MCF 10A (cell line): ENCODE measurements around the gene POLR2E. TPM values are rescaled to one million over a fixed set of nuclear protein-coding genes. Genes with fewer than 3 reads are reported as not detected.

Experiments used
- BruUV-seq: library from RNA; stranded (reverse); fragments of 400-500 nt; replicated peaks from 2 replicates; lab custom pipeline; 2021; lab: Mats Ljungman, UMichigan
- CTCF ChIA-PET: fragments of 300-600 bp; sonication (Branson Sonifier 250); formaldehyde crosslinking; extraction: SDS; loops from one replicate; lab custom pipeline; 2021; ENCODE audit warnings: antibody characterized with exemption, inconsistent platforms; lab: Yijun Ruan, JAX
- POLR2A ChIA-PET: fragments of 300-600, 350-650 bp; sonication (Branson Sonifier 250); formaldehyde crosslinking; extraction: SDS; loops from one replicate; lab custom pipeline; 2020; ENCODE audit warnings: antibody characterized with exemption, inconsistent platforms; lab: Yijun Ruan, JAX
- DNase-seq: peaks from one replicate; pipeline ENCODE4 v3.0.0-alpha.2; 2018; ENCODE audit not compliant: unreplicated experiment
- H3K27ac Mint-ChIP-seq: one replicate; pipeline ENCODE4 v1.8.0; 2022; ENCODE audit warnings: mild to moderate bottlenecking, low read depth, mixed read lengths; ENCODE audit not compliant: unreplicated experiment
- H3K27me3 Mint-ChIP-seq: one replicate; pipeline ENCODE4 v1.8.0; 2022; ENCODE audit warnings: mixed read lengths; ENCODE audit not compliant: insufficient read depth, unreplicated experiment
- H3K36me3 Mint-ChIP-seq: one replicate; pipeline ENCODE4 v1.8.0; 2022; ENCODE audit warnings: mild to moderate bottlenecking, moderate library complexity, mixed read lengths; ENCODE audit not compliant: insufficient read depth, unreplicated experiment
- H3K4me1 Mint-ChIP-seq: one replicate; pipeline ENCODE4 v1.8.0; 2022; ENCODE audit warnings: mixed read lengths; ENCODE audit not compliant: insufficient read depth, unreplicated experiment
- H3K4me3 Mint-ChIP-seq: one replicate; pipeline ENCODE4 v1.8.0; 2022; ENCODE audit warnings: mild to moderate bottlenecking, moderate library complexity, mixed read lengths; ENCODE audit not compliant: unreplicated experiment
- H3K9me3 Mint-ChIP-seq: one replicate; pipeline ENCODE4 v1.8.0; 2022; ENCODE audit warnings: mixed read lengths; ENCODE audit not compliant: unreplicated experiment
- intact Hi-C: fragments of 100-400 bp; cut with micrococcal nuclease; formaldehyde crosslinking; loops from 2 replicates; pipeline ENCODE4 v1.14.1; 2022
- total RNA-seq: library from RNA; stranded (reverse); gene quantifications from 2 replicates; pipeline ENCODE4 v1.2.3, GENCODE V29; 2022
- TF ChIP-seq, protein P1 (sequence below): fragments of 200-600 bp; IDR thresholded peaks from one replicate; pipeline ENCODE4 v1.8.0; 2022; ENCODE audit warnings: antibody characterized with exemption, mild to moderate bottlenecking; ENCODE audit not compliant: unreplicated experiment

The POLR2E gene
- total RNA-seq, 1 experiment from 2014 or later, result 184 TPM

- peak; percentile 91 for DNase-seq
- Mint-ChIP-seq H3K4me1 (peaks cover 6% of the 10 kb centered on the region), H3K27ac (no peak overlapping the region), H3K36me3 (peaks cover 42% of the 10 kb centered on the region), H3K9me3 (no peaks in the 10 kb centered on the region), H3K27me3 (no peaks in the 10 kb centered on the region), H3K4me3 (peak overlapping the region; percentile 58)
- TF ChIP-seq, protein P1, sequence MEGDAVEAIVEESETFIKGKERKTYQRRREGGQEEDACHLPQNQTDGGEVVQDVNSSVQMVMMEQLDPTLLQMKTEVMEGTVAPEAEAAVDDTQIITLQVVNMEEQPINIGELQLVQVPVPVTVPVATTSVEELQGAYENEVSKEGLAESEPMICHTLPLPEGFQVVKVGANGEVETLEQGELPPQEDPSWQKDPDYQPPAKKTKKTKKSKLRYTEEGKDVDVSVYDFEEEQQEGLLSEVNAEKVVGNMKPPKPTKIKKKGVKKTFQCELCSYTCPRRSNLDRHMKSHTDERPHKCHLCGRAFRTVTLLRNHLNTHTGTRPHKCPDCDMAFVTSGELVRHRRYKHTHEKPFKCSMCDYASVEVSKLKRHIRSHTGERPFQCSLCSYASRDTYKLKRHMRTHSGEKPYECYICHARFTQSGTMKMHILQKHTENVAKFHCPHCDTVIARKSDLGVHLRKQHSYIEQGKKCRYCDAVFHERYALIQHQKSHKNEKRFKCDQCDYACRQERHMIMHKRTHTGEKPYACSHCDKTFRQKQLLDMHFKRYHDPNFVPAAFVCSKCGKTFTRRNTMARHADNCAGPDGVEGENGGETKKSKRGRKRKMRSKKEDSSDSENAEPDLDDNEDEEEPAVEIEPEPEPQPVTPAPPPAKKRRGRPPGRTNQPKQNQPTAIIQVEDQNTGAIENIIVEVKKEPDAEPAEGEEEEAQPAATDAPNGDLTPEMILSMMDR, result no peak
- no TSS peak for BruUV-seq
- POLR2A ChIA-PET, result interaction anchor here (0.5 to 1.7 kb wide), 4 partner anchors 22 to 193 kb away, joined by 3 to 6 read pairs (median 4); partner anchors contain the start of genes CNN2 and FAM174C
- CTCF ChIA-PET, result interaction anchor here (0.6 to 2.0 kb wide), 2 partner anchors 31 to 141 kb away, joined by 3 to 6 read pairs; no protein-coding TSS in a partner anchor
- intact Hi-C loops, result no loop called here
These were observed 12.8 kb downstream of the POLR2E start for GRCh38 chr19:1082165-1082927.

- CTCF ChIA-PET, result interaction anchor here (0.5 to 2.0 kb wide), 3 partner anchors 17 to 142 kb away, joined by 3 to 6 read pairs (median 5); no protein-coding TSS in a partner anchor
- TF ChIP-seq, protein P1, result no peak
- Mint-ChIP-seq H3K27me3 (no peaks in the 10 kb centered on the region), H3K36me3 (peaks cover 42% of the 10 kb centered on the region), H3K4me3 (peak overlapping the region; percentile 58), H3K4me1 (peaks cover 6% of the 10 kb centered on the region), H3K27ac (no peak overlapping the region), H3K9me3 (no peaks in the 10 kb centered on the region)
- BruUV-seq, result no TSS peak
- POLR2A ChIA-PET, result interaction anchor here (0.6 to 1.7 kb wide), 3 partner anchors 13 to 136 kb away, joined by 3 to 4 read pairs (median 4); no protein-coding TSS in a partner anchor
- DNase-seq, result no peak
- intact Hi-C loops, result no loop called here
These were observed 13.6 kb downstream of the POLR2E start for GRCh38 chr19:1081301-1082164.

DNA sequence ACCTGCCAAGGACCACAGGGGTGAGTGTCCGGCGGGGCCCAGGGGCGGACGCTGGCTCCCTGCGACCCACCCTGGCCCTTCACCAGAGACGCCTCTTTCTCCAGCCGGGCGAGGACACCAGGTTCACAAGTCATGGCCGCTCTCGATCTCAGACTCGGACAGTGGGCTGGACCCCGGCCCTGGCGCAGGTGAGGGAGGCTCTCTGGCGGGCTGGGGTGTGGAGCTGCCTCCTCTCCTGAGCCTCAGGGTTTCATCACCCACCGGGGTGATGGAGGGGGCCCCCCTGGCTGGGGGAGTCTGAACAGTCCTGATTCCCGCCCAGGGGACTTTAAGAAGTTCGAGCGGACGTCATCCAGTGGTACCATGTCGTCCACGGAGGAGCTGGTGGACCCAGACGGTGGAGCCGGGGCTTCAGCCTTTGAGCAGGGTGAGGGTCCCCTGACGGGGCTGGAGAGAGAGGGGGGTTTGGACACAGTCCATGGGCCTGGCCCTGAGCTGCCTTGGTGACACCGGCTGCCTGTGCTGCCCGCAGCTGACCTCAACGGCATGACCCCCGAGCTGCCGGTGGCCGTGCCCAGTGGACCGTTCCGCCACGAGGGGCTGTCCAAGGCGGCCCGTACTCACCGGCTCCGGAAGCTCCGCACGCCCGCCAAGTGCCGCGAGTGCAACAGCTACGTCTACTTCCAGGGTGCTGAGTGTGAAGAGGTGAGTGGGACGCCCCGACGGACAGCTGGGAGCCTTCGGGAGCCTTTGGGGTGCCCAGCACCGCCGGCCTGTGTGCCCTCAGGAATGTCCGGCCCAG is 14.6 kb downstream of the POLR2E start:
- TF ChIP-seq, protein P1, result no peak
- CTCF ChIA-PET, result interaction anchor here (0.6 to 2.0 kb wide), 3 partner anchors 16 to 164 kb away, joined by 3 to 6 read pairs (median 5); no protein-coding TSS in a partner anchor

More for the DNA sequence above, 14.6 kb downstream of the POLR2E start:
- Mint-ChIP-seq H3K27ac (no peak overlapping the region), H3K9me3 (no peaks in the 10 kb centered on the region), H3K27me3 (no peaks in the 10 kb centered on the region), H3K4me3 (no peak overlapping the region), H3K36me3 (peaks cover 33% of the 10 kb centered on the region), H3K4me1 (peaks cover 12% of the 10 kb centered on the region)
- no TSS peak for BruUV-seq
- no peak for DNase-seq
- POLR2A ChIA-PET, result interaction anchor here (0.7 to 1.7 kb wide), 4 partner anchors 14 to 775 kb away, joined by 3 to 4 read pairs (median 3); no protein-coding TSS in a partner anchor
- intact Hi-C loops, result no loop called here
